ENCODE data around the gene SLX4IP.
A peak's percentile ranks its signal among the peaks of the same experiment; 100 is the strongest.

The SLX4IP gene

DNA sequence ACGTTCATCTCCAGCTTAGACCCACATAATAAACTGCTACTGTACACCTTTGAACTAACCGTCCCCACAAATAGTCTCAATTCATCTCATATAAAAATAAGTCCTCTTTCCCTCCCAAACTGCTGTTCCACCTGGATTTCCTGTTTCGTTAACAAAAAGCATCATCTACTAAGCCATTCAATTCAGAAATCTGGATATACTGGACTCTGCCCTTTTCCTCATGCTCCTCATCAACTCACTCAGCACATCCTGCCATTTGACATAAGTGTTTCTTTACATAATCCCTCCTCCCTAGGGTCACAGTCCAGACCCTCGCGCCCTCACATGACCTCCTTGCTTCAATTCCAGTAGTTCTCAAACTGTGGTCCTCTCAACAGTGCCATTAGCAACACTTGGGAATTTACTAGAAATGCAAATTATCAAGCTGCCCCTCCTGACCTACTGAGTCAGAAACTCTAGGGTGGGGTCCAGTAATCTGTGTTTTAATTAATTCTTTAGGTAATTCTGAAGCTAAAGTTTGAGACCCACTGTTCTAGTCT lies 5.6 kb upstream of the SLX4IP start:
- DNase-seq: no peak

DNA sequence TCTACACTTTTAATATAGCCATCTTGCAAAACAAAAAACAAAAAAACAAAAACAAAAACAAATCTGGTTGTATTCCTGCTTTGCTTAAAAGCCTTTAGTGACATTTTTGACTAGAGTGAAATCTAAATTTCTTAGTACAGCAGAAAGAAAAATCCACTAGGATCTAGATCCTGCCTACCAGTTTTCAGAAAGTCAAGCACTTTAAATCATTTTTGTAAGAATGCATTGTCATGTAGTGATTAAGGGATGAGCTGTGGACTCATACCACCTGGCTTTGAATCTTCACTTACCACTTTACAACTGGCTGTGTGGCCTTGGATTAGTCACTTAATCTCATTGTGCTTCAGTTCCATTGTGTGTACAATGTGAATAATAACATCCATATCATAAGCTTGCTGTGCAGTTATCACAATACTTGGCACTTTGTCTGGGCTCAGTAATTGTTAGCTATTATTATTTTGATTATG lies 5.1 kb upstream of the SLX4IP start:
- DNase-seq: no peak

DNA sequence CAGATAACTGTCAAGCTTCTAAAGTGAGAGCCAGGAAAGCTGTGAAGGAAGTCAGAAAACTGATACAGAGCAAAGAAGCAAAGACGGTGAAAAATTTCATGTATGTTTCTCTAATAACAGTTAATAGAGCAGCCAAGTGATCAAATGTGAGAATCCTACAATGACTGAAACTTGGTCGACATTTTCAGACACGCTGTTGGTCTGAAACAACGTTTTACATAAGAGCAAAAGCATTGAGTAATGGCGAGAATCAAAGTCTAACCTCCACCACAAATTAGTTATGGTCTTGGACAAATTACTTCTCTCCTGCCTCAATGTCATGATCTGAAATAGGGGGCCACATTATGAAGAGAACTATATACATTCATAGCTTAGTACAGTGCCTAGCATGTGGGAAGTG lies 4.4 kb upstream of the SLX4IP start:
- no peak for DNase-seq

- no peak for DNase-seq
Observed at GRCh38 chr20:10432079-10432478, 3.0 kb upstream of the SLX4IP start.

GRCh38 chr20:10433014-10433622 lies 2.0 kb upstream of the SLX4IP start:
- no peak for DNase-seq

DNA sequence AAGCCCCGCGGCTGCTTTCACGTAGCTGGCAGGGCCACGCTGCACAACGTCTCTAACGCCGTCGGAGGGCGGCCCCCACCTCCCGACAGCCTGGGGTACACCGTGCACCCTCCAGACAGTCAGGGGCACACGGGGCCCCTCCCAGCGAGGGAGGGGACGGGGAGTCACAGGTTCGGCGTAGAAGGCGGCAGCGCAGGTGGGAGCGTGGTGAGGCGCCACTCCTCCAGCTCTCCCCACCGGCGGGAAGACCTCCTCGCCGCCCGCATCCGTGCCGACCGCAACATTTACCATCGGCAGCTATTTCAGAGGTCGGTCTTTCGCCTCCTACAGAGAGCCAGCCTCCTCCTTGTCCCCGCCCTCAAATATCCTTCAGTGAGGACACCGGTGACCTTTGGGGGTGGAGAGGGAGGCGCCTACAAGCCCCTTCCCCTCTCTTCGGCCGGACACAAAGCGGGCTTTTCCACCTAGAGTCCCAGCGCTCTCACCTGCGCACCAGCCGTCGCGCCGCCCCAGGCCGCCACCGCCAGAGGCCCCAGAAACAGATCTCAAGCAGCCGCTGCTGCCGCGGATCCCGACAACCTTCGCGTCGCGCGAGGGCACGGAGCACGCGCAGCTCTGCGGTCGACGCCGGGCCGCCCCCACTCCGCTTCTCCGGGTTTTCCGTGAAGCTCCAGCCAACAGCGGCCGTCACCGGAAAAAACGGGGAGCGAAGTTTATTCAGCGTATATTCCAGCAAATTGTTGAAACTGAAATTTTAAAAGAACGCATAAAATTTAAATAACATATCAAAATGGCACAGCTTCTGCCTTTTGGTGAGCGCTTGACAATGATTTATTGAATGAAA lies 1.3 kb upstream of the SLX4IP start, which contains the start of gene MKKS:
Gene MKKS, minus strand, starts transcription at position 600 of the 844 bp plus-strand sequence. CDS start 20,708 bp downstream, outside the sequence.
- DNase-seq: peak; percentile 87 to 91

DNA sequence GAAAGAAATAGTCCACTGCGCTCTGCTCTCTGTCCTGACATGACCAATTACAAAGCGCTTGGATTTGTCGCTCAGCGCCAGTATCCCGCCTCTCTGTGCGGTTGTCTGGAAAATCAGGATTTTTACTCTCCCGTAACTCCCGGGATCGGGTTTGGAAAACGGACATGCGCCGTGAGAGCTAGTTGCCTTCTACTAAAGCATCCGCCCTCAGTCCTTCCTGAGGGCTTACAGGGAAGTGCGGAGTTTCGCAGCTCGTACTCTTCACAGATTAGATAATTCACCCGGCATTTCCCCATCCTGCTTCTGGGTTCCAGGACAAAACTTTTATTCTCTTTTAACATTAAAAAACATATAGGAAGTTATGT lies 656 bp upstream of the SLX4IP start:
- peak; percentile 85 to 88 for DNase-seq

DNA sequence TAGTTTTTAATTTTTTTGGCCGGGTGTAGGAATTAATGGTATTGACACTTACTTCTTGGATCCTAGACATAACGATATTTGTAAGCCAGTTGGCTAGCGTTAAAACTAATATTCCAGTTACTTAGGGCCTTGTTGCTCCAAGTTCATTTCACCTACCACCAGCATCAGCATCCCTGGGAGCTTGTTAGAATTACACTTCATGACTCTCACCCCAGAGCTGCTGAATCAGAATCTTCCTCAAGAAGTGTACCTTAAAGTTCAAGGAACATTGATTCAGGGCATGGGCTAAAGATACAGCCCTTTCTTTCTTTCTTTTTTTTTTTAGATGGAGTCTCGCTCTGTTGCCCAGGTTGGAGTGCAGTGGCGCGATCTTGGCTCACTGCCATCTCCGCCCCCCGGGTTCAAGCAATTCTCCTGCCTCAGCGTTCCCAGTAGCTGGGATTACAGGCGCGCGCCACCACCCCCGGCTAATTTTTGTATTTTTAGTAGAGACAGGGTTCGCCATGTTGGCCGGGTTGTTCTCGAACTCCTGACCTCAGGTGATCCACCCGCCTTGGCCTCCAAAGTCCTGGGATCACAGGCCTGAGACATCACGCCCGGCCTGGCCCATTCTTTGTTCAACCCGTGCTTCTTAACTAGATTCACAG lies 1.1 kb downstream of the SLX4IP start:
- no peak for DNase-seq

GRCh38 chr20:10438217-10438616 lies 3.1 kb downstream of the SLX4IP start:
- peak in 1 of 2 donors; percentile 56 for DNase-seq

- DNase-seq: no peak
Observed at GRCh38 chr20:10443936-10444335, 8.8 kb downstream of the SLX4IP start.

- no peak for DNase-seq
Observed at GRCh38 chr20:10445758-10446157, 10.7 kb downstream of the SLX4IP start.

DNA sequence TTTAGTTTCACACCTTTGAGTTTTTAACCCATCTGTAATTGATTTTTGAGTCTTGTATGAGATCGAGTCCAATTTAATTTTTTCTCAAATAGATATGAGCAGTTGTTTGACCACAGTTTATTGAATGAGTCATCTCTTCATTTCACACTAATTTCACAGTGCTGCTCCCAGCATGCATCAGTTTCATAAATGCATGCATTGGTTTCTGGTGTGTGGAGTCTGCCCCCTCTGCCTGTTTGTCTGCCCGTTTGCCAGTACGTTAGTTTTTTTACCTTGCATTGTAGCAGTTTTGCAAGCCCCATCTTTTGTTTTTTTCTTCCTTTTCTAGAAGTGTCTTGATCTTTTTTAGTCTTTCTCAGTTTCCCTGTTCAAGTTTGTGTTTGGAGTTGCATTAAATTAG lies 11.9 kb downstream of the SLX4IP start:
- peak; percentile 46 to 71 for DNase-seq

DNA sequence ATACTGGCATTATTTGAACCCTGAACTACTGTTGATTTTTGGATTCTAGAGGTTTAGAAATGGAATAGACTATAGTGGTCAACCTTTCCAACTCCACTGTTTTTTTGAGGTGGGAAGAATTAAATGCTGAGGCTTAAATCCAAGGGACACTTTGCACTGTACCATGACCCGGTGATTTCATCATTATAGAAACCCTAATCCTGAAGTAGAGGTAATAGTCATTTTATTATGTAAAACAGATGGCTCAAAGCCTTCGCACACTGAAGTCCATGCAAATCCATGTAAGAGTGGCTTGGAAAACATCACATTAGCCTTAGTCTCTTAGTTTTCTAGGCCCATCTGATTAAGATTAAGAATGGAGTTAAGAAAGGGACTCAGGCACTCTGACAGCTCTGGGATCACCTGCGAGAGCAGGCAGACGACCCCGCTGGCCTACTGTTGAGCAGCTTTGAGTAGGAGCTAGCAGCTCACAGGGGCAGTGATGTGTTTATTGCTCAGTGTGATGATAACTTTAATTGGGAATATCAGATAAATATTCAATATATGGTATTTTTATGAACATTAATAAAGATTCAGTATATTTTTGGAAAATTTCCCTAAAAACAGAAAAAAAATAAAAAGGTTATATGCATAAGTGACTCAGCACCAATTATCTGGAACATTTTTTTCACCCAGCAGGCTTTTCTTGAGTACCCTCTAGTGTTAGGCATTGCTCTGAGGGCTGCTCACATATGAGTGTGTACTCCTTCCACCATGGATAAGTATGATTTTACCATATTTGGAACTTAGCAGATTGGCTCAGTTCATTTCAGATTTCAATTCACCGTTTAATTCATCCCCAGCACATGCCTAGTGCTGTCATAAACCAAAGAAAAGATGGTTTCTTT lies 13.4 kb downstream of the SLX4IP start:
- no peak for DNase-seq

DNA sequence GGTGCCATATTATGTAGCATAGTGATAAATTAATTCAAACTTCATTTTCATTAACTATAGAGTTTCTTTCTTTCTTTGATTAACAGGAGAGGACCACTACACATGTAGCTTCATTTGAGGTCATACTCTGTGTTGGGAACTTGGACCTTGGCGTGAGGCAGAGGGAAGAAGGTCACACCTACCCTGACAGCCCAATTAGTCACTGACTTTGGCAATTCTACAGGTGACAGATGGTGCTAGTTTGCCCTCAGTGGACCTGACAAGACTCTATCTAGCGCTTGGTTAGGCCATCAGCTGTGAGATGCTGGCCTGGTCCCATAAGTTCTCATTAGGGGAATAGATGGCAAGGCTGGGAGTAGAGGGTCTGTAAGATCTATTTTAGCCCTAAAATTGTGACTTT lies 14.2 kb downstream of the SLX4IP start:
- DNase-seq: no peak

DNA sequence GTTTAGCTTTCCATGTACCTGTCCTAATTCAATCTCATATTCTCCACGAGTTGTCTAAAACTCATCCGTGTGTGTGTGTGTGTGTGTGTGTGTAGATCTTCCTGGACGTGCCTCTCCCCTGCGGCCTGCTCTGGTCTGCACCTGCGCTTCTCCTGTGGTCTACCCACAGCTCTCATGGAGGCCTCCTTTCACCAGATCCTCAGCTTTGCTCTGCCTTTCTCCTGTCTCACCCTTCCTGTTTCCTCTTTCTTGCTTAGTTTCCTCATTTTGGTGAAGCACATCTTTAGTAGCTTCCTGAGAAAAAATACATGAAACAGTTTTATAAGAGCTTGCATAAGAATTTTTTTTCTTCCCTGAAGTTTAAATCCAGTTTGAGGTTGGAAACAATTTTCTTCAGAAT lies 18.1 kb downstream of the SLX4IP start:
- DNase-seq: peak; percentile 24 to 44

DNA sequence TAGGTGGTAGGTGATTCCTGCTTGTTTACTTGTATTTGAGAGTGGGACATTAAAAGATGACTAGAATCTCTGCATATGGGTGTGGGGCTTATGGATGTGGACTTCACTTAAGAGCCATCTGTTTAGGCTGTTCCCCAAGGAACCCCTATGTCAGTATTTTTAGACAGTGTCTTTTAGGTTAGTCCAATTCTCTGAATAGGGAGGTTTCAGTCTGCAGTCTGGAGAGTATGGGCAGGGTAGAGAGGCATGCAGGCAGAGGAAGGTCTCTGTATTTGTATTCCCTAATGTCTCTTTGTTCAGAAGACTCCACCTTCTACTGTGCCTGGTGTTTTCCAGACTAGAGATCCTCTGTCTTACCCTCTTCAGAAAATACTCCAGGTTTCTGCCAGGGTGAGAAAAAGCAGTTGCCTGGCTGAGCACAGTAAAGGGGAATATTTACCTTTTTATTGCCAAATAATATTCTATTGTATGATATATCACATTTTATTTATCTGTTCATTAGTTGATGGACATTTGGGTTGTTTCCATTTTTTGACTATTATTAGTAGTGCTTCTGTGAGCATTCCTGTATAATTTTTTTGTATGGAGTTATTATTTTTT lies 19.1 kb downstream of the SLX4IP start:
- DNase-seq: no peak

DNA sequence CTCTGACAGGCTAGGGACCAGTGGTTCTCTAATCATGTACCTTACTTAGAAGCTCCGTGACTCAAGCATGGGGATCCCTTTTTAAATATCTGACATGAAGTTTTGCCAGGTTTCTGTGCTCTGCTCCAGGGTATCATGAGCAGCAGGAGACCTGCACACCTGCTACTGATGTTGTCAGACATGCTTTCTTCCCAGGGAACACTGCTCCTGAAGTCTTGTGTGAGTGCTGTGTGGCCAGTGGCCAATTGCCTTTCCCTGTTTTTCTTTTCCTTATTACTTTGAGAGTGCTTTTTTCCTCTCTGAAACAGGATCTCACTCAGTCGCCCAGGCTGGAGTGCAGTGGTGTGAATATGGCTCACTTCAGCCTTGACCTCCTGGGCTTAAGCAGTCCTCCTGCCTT lies 26.4 kb downstream of the SLX4IP start:
- no peak for DNase-seq

DNA sequence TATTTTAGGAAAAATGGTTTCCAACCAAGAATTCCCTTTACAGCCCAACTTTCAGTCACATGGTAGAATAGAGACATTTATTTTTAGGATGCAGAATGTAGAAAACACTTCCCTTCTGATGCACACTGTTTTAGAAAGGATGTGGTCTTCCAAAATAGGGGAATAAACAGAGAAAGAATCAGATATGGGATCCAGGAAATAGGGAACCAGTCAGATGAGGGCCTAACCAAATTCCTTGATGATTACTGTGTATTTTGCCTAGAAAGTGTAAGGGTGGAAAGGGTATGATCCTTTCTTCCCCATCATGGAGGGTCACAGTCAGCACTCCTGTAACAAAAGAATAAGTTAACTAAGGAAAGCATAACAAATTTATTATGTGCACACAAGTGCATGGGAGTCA lies 27.4 kb downstream of the SLX4IP start:
- DNase-seq: no peak

- no peak for DNase-seq
Observed at GRCh38 chr20:10463622-10464021, 28.5 kb downstream of the SLX4IP start.

- no peak for DNase-seq
Observed at GRCh38 chr20:10465135-10465534, 30.0 kb downstream of the SLX4IP start.

- no peak for DNase-seq
Observed at GRCh38 chr20:10466325-10466724, 31.2 kb downstream of the SLX4IP start.

DNA sequence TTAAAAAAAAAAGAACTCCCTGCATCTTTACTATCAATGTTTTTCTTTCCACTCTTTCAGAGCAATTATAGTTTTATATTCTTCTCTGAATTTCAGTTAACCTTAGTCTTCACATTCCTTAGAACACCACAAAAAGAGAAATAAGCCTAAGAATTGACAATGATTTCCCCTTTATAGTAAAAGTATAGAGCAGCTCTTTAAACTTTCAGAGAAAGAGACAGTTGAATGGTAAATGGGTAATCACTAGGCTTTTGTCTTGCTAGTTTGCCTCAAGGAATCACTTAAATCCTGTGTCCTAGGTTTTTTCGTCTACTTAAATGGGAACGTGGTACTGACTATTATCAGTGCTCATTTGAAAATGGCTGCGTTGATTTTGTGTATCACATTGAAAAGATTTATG lies 31.8 kb downstream of the SLX4IP start:
- DNase-seq: no peak

Measured in CD4-positive, alpha-beta T cell treated with Interferon alpha-2 for 1 hour (primary cell).